B cell (primary cell): ENCODE results near the gene DENND1A. TPM values are rescaled to one million over a fixed set of nuclear protein-coding genes. Genes with fewer than 3 reads are reported as not detected.

Source experiments
- ATAC-seq: fragments of 200-7000 bp; cut with Tn5 transposase; one replicate; pipeline ENCODE4 v1.10.0; 2021; ENCODE audit warnings: low read depth, mild to moderate bottlenecking, moderate number of reproducible peaks, moderate library complexity
- CTCF ChIA-PET: fragments of 350-600 bp; sonication (Branson Sonifier 250); formaldehyde crosslinking; loops from one replicate; lab custom pipeline; 2021; ENCODE audit warnings: antibody characterized with exemption, inconsistent platforms; lab: Charles Lee
- POLR2A ChIA-PET: fragments of 350-600 bp; sonication (Branson Sonifier 250); formaldehyde crosslinking; loops from one replicate; lab custom pipeline; 2021; ENCODE audit warnings: antibody characterized with exemption; lab: Charles Lee
- DNase-seq: peaks from one replicate; pipeline ENCODE4 v3.0.0; 2013
- H2AFZ ChIP-seq: 2 replicates; pipeline ENCODE4 v1.6.1; 2012; ENCODE audit warnings: mild to moderate bottlenecking, low read depth, low read length; ENCODE audit not compliant: insufficient read depth, poor library complexity, severe bottlenecking
- H3K27ac ChIP-seq, 2 donors: 1 replicate in 1 of 2; 2 replicates in 1 of 2; pipeline ENCODE4 v1.5.1; 2012 to 2013; ENCODE audit warnings: low read length in 2 of 2, mild to moderate bottlenecking in 2 of 2, moderate library complexity in 1 of 2
- H3K27me3 ChIP-seq, 4 experiments: fragments of 200-600 bp in 1 of 4; sonication (generic) in 1 of 4; replicated peaks in 1 of 4; 1 replicate in 2 of 4; 2 replicates in 2 of 4; pipeline versions ENCODE4 v1.6.1 to v1.7.0; 2013 to 2016; ENCODE audit warnings: low read length in 3 of 4, mild to moderate bottlenecking in 2 of 4, mixed read lengths in 1 of 4, moderate library complexity in 1 of 4; ENCODE audit not compliant: insufficient read depth in 4 of 4, control insufficient read depth in 3 of 4; ENCODE audit errors: control extremely low read depth in 1 of 4
- H3K36me3 ChIP-seq, 2 experiments: replicated peaks in 1 of 2; 1 replicate in 1 of 2; 2 replicates in 1 of 2; pipeline versions ENCODE4 v1.6.1 to v1.7.1; 2013; ENCODE audit warnings: low read length in 1 of 2; ENCODE audit not compliant: insufficient read depth in 2 of 2, control insufficient read depth in 1 of 2; ENCODE audit errors: control extremely low read depth in 1 of 2, extremely low read depth in 1 of 2
- H3K4me1 ChIP-seq, 2 donors: fragments of 200-600 bp in 1 of 2; sonication (generic) in 1 of 2; 1 replicate in 1 of 2; 2 replicates in 1 of 2; pipeline versions ENCODE4 v1.5.1 to v1.6.1; 2013 to 2017; ENCODE audit warnings: low read length in 2 of 2; ENCODE audit not compliant: control insufficient read depth in 2 of 2, insufficient read depth in 2 of 2
- H3K4me2 ChIP-seq: replicated peaks from 2 replicates; pipeline ENCODE3; 2012; ENCODE audit warnings: mild to moderate bottlenecking, low read depth, low read length; ENCODE audit not compliant: poor library complexity, severe bottlenecking
- H3K4me3 ChIP-seq, 5 experiments: fragments of 200-600 bp in 1 of 5; sonication (generic) in 1 of 5; 1 replicate in 3 of 5; 2 replicates in 2 of 5; pipeline versions ENCODE4 v1.5.1 to v1.7.0; 2011 to 2016; ENCODE audit warnings: low read length in 4 of 5, mild to moderate bottlenecking in 4 of 5, low read depth in 2 of 5, control low read depth in 1 of 5, moderate library complexity in 1 of 5; ENCODE audit not compliant: insufficient read depth in 1 of 5; ENCODE audit errors: control extremely low read depth in 1 of 5, extremely low read depth in 1 of 5
- H3K79me2 ChIP-seq: fragments of 200-600 bp; sonication (generic); one replicate; pipeline ENCODE4 v1.6.0; 2016; ENCODE audit warnings: low read length; ENCODE audit not compliant: control insufficient read depth, insufficient read depth
- H3K9ac ChIP-seq: fragments of 200-600 bp; sonication (generic); 2 replicates; pipeline ENCODE4 v1.6.1; 2017; ENCODE audit warnings: mild to moderate bottlenecking, low read length, moderate library complexity
- H3K9me3 ChIP-seq, 3 donors: one replicate each; pipeline versions ENCODE4 v1.6.1 to v1.7.1; 2013; ENCODE audit warnings: low read length in 2 of 3; ENCODE audit not compliant: control insufficient read depth in 2 of 3, insufficient read depth in 1 of 3; ENCODE audit errors: control extremely low read depth in 1 of 3
- H4K20me1 ChIP-seq: 2 replicates; pipeline ENCODE4 v1.6.0; 2012; ENCODE audit warnings: mild to moderate bottlenecking, low read length; ENCODE audit not compliant: insufficient read depth, control insufficient read depth, poor library complexity, severe bottlenecking
- H3K27ac Mint-ChIP-seq: one replicate; pipeline ENCODE4 v1.8.0; 2021; ENCODE audit warnings: mixed read lengths
- H3K27me3 Mint-ChIP-seq: one replicate; pipeline ENCODE4 v1.8.0; 2021; ENCODE audit warnings: mixed read lengths
- H3K4me1 Mint-ChIP-seq: one replicate; pipeline ENCODE4 v1.8.0; 2021; ENCODE audit warnings: mixed read lengths
- H3K4me3 Mint-ChIP-seq: one replicate; pipeline ENCODE4 v1.8.0; 2021; ENCODE audit warnings: mixed read lengths
- H3K9me3 Mint-ChIP-seq: one replicate; pipeline ENCODE4 v1.8.0; 2022; ENCODE audit warnings: mixed read lengths; ENCODE audit not compliant: insufficient read depth
- EZH2 ChIP-seq: IDR thresholded peaks from 2 replicates; pipeline ENCODE4 v1.6.1; 2012; ENCODE audit warnings: borderline replicate concordance, low read depth, mild to moderate bottlenecking, moderate library complexity, low read length; ENCODE audit not compliant: insufficient read depth, poor library complexity, severe bottlenecking
- WGBS: methylation state at CpG from one replicate; pipeline ENCODE4 v1.1.5; 2013; ENCODE audit warnings: missing lambda C conversion rate; ENCODE audit not compliant: insufficient coverage; 5-methylcytosine and 5-hydroxymethylcytosine counted together
- intact Hi-C: fragments of 100-400 bp; cut with micrococcal nuclease; formaldehyde crosslinking; loops from one replicate; pipeline ENCODE4 v1.10.0; 2022
- polyA plus RNA-seq: library from polyadenylated mRNA; depleted of rRNA; stranded (reverse); fragments of >200 nt; gene quantifications from 2 replicates; pipeline ENCODE4 v1.2.3, GENCODE V29; 2012
- total RNA-seq, 2 donors: library from RNA; stranded (reverse); fragments of 120-200 nt in 1 of 2; gene quantifications; 1 replicate in 1 of 2; 2 replicates in 1 of 2; pipeline versions ENCODE4 v1.2.3 to v1.2.4, GENCODE V29; 2013 to 2022
- TF ChIP-seq, protein P1 (sequence below): fragments of 200-600 bp; IDR thresholded peaks from one replicate; pipeline ENCODE4 v1.8.0; 2022; ENCODE audit warnings: antibody characterized with exemption, mild to moderate bottlenecking

The DENND1A gene
- total and polyA plus RNA-seq, 2 donors (not counting 1 experiment from before 2014, with no cell fraction given) = 10.8 to 26.0 TPM

DNA sequence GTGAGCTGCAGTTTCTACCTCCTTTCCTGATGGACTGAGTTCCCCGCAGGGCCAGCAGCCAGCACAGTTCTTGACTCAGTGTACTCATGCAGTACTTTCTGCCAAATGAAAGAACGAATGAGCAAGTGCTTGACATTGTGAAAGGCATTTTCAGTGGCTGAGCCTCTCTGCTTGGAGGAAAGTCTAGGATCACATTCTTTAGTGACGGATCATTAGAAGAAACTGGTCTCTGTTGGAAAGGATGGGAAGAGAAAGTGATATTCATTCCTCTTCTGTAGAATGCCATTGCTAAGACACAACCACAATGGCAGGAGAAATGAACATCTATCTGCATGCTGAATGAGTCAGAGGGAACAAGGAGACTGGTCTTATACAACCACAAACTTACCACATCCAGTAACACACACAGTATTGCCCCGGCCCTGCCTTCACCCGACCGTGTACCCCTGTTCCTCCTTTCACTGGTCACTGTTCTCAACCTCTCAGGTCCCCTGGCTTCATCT lies 367.0 kb downstream of the DENND1A start:
- DNase-seq (no peak), ATAC-seq (no peak)
- Mint-ChIP-seq H3K27me3 (no peaks in the 10 kb centered on the region), H3K4me3 (no peak overlapping the region), H3K27ac (no peak overlapping the region), H3K9me3 (no peaks in the 10 kb centered on the region), H3K4me1 (peaks cover 8% of the 10 kb centered on the region)
- no peaks in the 10 kb centered on the region for H3K27me3 ChIP-seq
- intact Hi-C loops = no loop called here
- H4K20me1 ChIP-seq = no peaks in the 10 kb centered on the region
- peaks cover 0 to 6% of the 10 kb centered on the region in 2 donors for H3K4me1 ChIP-seq
- H3K4me3 ChIP-seq = no peak overlapping the region
- H2AFZ ChIP-seq = no peak overlapping the region
- peaks cover 0 to 2% of the 10 kb centered on the region in 2 experiments for H3K36me3 ChIP-seq
- no peak overlapping the region for H3K4me2 ChIP-seq
- ChIA-PET POLR2A (no interaction called here), CTCF (interaction anchor here (1.0 kb wide), 1 partner anchor 19 kb away, joined by 3 read pairs; no protein-coding TSS in a partner anchor)
- WGBS = 62% methylated on average over 5 of the region's 6 CpGs
- H3K79me2 ChIP-seq = no peaks in the 10 kb centered on the region
- no peak overlapping the region for H3K27ac ChIP-seq
- peaks cover 0 to 5% (median 0%) of the 10 kb centered on the region in 3 donors for H3K9me3 ChIP-seq
- TF ChIP-seq EZH2 = no peak
- TF ChIP-seq, protein P1, sequence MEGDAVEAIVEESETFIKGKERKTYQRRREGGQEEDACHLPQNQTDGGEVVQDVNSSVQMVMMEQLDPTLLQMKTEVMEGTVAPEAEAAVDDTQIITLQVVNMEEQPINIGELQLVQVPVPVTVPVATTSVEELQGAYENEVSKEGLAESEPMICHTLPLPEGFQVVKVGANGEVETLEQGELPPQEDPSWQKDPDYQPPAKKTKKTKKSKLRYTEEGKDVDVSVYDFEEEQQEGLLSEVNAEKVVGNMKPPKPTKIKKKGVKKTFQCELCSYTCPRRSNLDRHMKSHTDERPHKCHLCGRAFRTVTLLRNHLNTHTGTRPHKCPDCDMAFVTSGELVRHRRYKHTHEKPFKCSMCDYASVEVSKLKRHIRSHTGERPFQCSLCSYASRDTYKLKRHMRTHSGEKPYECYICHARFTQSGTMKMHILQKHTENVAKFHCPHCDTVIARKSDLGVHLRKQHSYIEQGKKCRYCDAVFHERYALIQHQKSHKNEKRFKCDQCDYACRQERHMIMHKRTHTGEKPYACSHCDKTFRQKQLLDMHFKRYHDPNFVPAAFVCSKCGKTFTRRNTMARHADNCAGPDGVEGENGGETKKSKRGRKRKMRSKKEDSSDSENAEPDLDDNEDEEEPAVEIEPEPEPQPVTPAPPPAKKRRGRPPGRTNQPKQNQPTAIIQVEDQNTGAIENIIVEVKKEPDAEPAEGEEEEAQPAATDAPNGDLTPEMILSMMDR = no peak
- H3K9ac ChIP-seq = no peak overlapping the region

- Histone ChIP-seq H3K27ac (no peak overlapping the region), H3K36me3 (peaks cover 0 to 16% of the 10 kb centered on the region in 2 experiments), H3K9me3 (peaks cover 0 to 5% (median 0%) of the 10 kb centered on the region in 3 donors), H3K4me3 (no peak overlapping the region), H3K79me2 (no peaks in the 10 kb centered on the region), H3K4me1 (peaks cover 0 to 6% of the 10 kb centered on the region in 2 donors), H3K4me2 (no peak overlapping the region), H4K20me1 (no peaks in the 10 kb centered on the region), H2AFZ (no peak overlapping the region), H3K9ac (no peak overlapping the region), H3K27me3 (no peaks in the 10 kb centered on the region)
- no peak overlapping the region for H3K4me3 Mint-ChIP-seq
- H3K27me3 Mint-ChIP-seq = no peaks in the 10 kb centered on the region
- ChIA-PET CTCF (no interaction called here), POLR2A (no interaction called here)
- DNase-seq (no peak), ATAC-seq (no peak)
- TF ChIP-seq EZH2 = no peak
- TF ChIP-seq, protein P1 = no peak
- no peak overlapping the region for H3K27ac Mint-ChIP-seq
- intact Hi-C loops = no loop called here
- peaks cover 8% of the 10 kb centered on the region for H3K4me1 Mint-ChIP-seq
- no peaks in the 10 kb centered on the region for H3K9me3 Mint-ChIP-seq
- WGBS = 100% methylated on average over 6 of the region's 6 CpGs
These were observed 368.9 kb downstream of the DENND1A start for GRCh38 chr9:123561046-123561445.
